K562 (cell line): ENCODE measurements around the gene MICU1. TPM values are rescaled to one million over a fixed set of nuclear protein-coding genes. Genes with fewer than 3 reads are reported as not detected.

Experiments used
- COPS2 ChIP-seq: fragments of 450-650 bp; conservative IDR thresholded peaks from 2 replicates; pipeline ENCODE4 v1.6.1; 2016; ENCODE audit warnings: mild to moderate bottlenecking, moderate library complexity
- FOXM1 ChIP-seq, 2 experiments: fragments of 450-650 bp in 1 of 2; sonication (generic) in 1 of 2; formaldehyde crosslinking in 1 of 2; IDR thresholded peaks; 2 replicates each; pipeline versions ENCODE4 v1.6.1 to v1.9.0; 2017 to 2022; ENCODE audit warnings: low read depth in 2 of 2, mild to moderate bottlenecking in 2 of 2, missing genetic modification reagents in 1 of 2, moderate library complexity in 1 of 2
- GATAD2A ChIP-seq: fragments of 450-650 bp; IDR thresholded peaks from 2 replicates; pipeline ENCODE4 v1.6.1; 2017
- KDM2B ChIP-seq: fragments of 250-450 bp; sonication (Bioruptor Pico); IDR thresholded peaks from 2 replicates; pipeline ENCODE4 v1.8.0; 2021; ENCODE audit warnings: mild to moderate bottlenecking, moderate library complexity
- MCM5 ChIP-seq: fragments of 450-650 bp; IDR thresholded peaks from 2 replicates; pipeline ENCODE4 v1.6.1; 2016; ENCODE audit warnings: low read depth
- NCOA1 ChIP-seq: fragments of 450-650 bp; IDR thresholded peaks from 2 replicates; pipeline ENCODE4 v1.6.1; 2016; ENCODE audit warnings: low read depth
- PML ChIP-seq: IDR thresholded peaks from 2 replicates; pipeline ENCODE4 v1.6.1; 2012; ENCODE audit warnings: low read length, inconsistent platforms
- RBM34 ChIP-seq: fragments of 200-400 bp; formaldehyde crosslinking; IDR thresholded peaks from 2 replicates; pipeline ENCODE4 v1.6.1; 2018; ENCODE audit warnings: low read length, borderline replicate concordance; ENCODE audit not compliant: insufficient read depth
- SRSF7 ChIP-seq: fragments of 200-400 bp; formaldehyde crosslinking; optimal IDR thresholded peaks from 2 replicates; pipeline ENCODE3; 2017; ENCODE audit warnings: mild to moderate bottlenecking, low read depth, low read length
- TAF9B ChIP-seq: fragments of 450-650 bp; IDR thresholded peaks from 2 replicates; pipeline ENCODE4 v1.6.1; 2018; ENCODE audit warnings: mild to moderate bottlenecking; ENCODE audit not compliant: partially characterized antibody
- TEAD2 ChIP-seq: fragments of 450-650 bp; IDR thresholded peaks from 2 replicates; pipeline ENCODE4 v1.6.1; 2016; ENCODE audit warnings: missing genetic modification characterization, control low read depth, missing compliant biosample characterization
- TRIM24 ChIP-seq, 2 experiments: fragments of 450-650 bp; IDR thresholded peaks; 2 replicates each; pipeline ENCODE4 v1.6.1; 2016
- U2AF1 ChIP-seq: fragments of 200-400 bp; formaldehyde crosslinking; optimal IDR thresholded peaks from 2 replicates; pipeline ENCODE3; 2017; ENCODE audit warnings: mild to moderate bottlenecking, low read depth, low read length, moderate library complexity
- XRCC4 ChIP-seq: IDR thresholded peaks from one replicate; pipeline ENCODE4 v1.6.1; 2011; ENCODE audit not compliant: insufficient read depth, insufficient read length; ENCODE audit errors: extremely low read depth
- ZNF175 ChIP-seq: fragments of 200-800 bp; sonication (Bioruptor generic); IDR thresholded peaks from 2 replicates; pipeline ENCODE4 v1.6.1; 2016; ENCODE audit warnings: low read depth, mild to moderate bottlenecking, missing genetic modification characterization, missing compliant biosample characterization
- ZNF253 ChIP-seq: fragments of 250-450 bp; sonication (Bioruptor Pico); conservative IDR thresholded peaks from 2 replicates; pipeline ENCODE4 v1.6.1; 2021; ENCODE audit warnings: mild to moderate bottlenecking
- ZNF274 ChIP-seq: IDR thresholded peaks from 2 replicates; pipeline ENCODE4 v1.6.1; 2011; ENCODE audit warnings: low read depth, mild to moderate bottlenecking, low read length, moderate library complexity, borderline replicate concordance
- ZNF347 ChIP-seq: fragments of 450-650 bp; formaldehyde crosslinking; IDR thresholded peaks from 2 replicates; pipeline ENCODE4 v1.4.0; 2020; ENCODE audit warnings: low read depth, mild to moderate bottlenecking, moderate library complexity
- polyA plus RNA-seq, 8 experiments: library from polyadenylated mRNA; depleted of rRNA in 4 of 8; stranded (reverse) in 5 of 8; unstranded in 3 of 8; fragments of >200 nt; fragmentation: Nextera tagmentation in 2 of 8; fragmentation: Illumina TruSeq in 1 of 8; extraction: Ambion mirVana in 2 of 8; extraction: Trizol in 1 of 8; gene quantifications; 2 replicates each; pipeline versions ENCODE4 v1.2.1 to v1.2.3, GENCODE V29; 2011 to 2014; ENCODE audit warnings: inconsistent platforms in 1 of 8, missing spikeins in 1 of 8
- total RNA-seq, 7 experiments: library from RNA; depleted of rRNA in 6 of 7; stranded (reverse); fragments of >200 nt in 6 of 7; fragmentation: Illumina TruSeq in 2 of 7; extraction: Trizol in 2 of 7; gene quantifications; 2 replicates each; pipeline versions ENCODE4 v1.2.1 to v1.2.3, GENCODE V29; 2011 to 2021; ENCODE audit warnings: low replicate concordance in 1 of 7
- TF ChIP-seq, protein P1 (sequence below): fragments of 250-450 bp; sonication (Bioruptor Pico); IDR thresholded peaks from 2 replicates; pipeline ENCODE4 v1.4.0; 2020; ENCODE audit warnings: mild to moderate bottlenecking, moderate library complexity
- TF ChIP-seq, protein P2 (sequence below): IDR thresholded peaks from 2 replicates; pipeline ENCODE4 v1.6.1; 2011; ENCODE audit warnings: borderline replicate concordance, low read depth, mild to moderate bottlenecking, moderate library complexity, low read length; ENCODE audit not compliant: insufficient read depth, poor library complexity, severe bottlenecking
- TF ChIP-seq, protein P3 (sequence below): sonication (generic); formaldehyde crosslinking; IDR thresholded peaks from 2 replicates; pipeline ENCODE4 v1.9.0; 2022; ENCODE audit warnings: mild to moderate bottlenecking, missing genetic modification reagents
- TF ChIP-seq, protein P4 (sequence below): sonication (generic); formaldehyde crosslinking; IDR thresholded peaks from 2 replicates; pipeline ENCODE4 v1.8.0; 2022; ENCODE audit warnings: missing genetic modification reagents, mild to moderate bottlenecking, borderline replicate concordance

The MICU1 gene
- total and polyA plus RNA-seq, 9 of the 15 experiments (the other 6 are each of a cell fraction or from before 2014, with no cell fraction given), result 29.3 to 76.8 (median 48.4) TPM

DNA sequence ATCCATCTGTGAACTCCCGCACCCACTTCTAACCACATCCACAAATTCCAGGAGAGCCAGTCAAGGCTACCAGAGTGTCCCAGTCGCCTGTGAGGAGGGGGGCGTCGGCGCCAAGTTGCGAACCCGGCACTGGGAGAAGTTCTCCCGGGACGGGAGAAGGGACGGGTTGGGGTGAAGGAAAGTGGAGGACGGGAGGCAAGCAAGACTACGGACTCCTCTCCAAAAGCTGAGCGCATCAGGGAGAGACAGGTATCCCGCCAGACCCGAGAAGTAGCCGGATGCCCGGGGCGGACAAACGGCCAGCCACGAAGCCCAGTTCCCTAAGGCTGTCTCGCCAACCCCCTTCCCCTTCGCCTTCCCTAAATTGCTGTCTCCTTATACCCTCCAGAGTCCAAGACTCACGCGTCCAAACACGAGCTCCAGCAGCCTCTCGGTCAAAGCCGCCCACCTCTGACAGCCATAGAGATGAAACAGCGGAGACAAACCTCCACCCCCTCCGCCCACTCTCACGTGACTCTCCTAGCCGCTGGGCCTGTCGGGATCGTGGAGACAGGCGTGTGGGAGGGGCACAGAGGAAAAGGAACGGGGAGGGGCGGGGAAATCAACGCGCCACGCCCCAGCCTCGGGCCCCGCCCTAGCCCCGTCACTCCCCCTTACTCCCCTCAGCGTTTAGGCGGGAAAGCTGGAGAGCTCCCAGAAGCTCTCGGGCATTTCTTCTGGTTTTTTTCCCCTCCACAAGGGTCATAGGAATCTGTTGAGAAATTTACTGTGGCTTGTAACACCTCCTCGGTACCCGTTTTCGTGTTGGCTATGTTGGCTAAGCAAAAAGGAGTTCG lies at the start of gene MICU1 (continued):
- TF ChIP-seq FOXM1 (IDR thresholded peaks at IDR 0.05; ENCODE audit: low read depth), result peak; percentile 18; the same call in 1 of the 2 replicates
- peak; percentile 60; the same call in 1 of the 2 replicates for TF ChIP-seq FOXM1 (CRISPR knock-in tag; IDR thresholded peaks at IDR 0.05; ENCODE audit: low read depth)
- TF ChIP-seq, protein P1, sequence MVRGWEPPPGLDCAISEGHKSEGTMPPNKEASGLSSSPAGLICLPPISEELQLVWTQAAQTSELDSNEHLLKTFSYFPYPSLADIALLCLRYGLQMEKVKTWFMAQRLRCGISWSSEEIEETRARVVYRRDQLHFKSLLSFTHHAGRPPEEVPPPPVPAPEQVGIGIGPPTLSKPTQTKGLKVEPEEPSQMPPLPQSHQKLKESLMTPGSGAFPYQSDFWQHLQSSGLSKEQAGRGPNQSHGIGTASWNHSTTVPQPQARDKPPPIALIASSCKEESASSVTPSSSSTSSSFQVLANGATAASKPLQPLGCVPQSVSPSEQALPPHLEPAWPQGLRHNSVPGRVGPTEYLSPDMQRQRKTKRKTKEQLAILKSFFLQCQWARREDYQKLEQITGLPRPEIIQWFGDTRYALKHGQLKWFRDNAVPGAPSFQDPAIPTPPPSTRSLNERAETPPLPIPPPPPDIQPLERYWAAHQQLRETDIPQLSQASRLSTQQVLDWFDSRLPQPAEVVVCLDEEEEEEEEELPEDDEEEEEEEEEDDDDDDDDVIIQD, result no peak
- TF ChIP-seq, protein P2, sequence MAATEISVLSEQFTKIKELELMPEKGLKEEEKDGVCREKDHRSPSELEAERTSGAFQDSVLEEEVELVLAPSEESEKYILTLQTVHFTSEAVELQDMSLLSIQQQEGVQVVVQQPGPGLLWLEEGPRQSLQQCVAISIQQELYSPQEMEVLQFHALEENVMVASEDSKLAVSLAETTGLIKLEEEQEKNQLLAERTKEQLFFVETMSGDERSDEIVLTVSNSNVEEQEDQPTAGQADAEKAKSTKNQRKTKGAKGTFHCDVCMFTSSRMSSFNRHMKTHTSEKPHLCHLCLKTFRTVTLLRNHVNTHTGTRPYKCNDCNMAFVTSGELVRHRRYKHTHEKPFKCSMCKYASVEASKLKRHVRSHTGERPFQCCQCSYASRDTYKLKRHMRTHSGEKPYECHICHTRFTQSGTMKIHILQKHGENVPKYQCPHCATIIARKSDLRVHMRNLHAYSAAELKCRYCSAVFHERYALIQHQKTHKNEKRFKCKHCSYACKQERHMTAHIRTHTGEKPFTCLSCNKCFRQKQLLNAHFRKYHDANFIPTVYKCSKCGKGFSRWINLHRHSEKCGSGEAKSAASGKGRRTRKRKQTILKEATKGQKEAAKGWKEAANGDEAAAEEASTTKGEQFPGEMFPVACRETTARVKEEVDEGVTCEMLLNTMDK, result no peak
- TF ChIP-seq SRSF7, result no peak
- TF ChIP-seq TEAD2 (tag), result no peak
- TF ChIP-seq, protein P3, sequence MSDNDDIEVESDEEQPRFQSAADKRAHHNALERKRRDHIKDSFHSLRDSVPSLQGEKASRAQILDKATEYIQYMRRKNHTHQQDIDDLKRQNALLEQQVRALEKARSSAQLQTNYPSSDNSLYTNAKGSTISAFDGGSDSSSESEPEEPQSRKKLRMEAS (CRISPR knock-in tag), result peak; percentile 83
- no peak for TF ChIP-seq XRCC4
- peak; percentile 59; the same call in 1 of the 2 replicates for TF ChIP-seq PML
- peak; percentile 87 for TF ChIP-seq TAF9B
- TF ChIP-seq GATAD2A, result 0 out of 2 replicates have a peak, but pooled peaks have one; percentile 66
- TF ChIP-seq MCM5, result no peak
- TF ChIP-seq NCOA1, result no peak; the same call in 1 of the 2 replicates
- no peak for TF ChIP-seq COPS2
- TF ChIP-seq, protein P4, sequence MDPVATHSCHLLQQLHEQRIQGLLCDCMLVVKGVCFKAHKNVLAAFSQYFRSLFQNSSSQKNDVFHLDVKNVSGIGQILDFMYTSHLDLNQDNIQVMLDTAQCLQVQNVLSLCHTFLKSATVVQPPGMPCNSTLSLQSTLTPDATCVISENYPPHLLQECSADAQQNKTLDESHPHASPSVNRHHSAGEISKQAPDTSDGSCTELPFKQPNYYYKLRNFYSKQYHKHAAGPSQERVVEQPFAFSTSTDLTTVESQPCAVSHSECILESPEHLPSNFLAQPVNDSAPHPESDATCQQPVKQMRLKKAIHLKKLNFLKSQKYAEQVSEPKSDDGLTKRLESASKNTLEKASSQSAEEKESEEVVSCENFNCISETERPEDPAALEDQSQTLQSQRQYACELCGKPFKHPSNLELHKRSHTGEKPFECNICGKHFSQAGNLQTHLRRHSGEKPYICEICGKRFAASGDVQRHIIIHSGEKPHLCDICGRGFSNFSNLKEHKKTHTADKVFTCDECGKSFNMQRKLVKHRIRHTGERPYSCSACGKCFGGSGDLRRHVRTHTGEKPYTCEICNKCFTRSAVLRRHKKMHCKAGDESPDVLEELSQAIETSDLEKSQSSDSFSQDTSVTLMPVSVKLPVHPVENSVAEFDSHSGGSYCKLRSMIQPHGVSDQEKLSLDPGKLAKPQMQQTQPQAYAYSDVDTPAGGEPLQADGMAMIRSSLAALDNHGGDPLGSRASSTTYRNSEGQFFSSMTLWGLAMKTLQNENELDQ (CRISPR knock-in tag), result no peak
- TF ChIP-seq RBM34, result no peak
- TF ChIP-seq ZNF175 (CRISPR knock-in tag), result no peak; the same call in 1 of the 2 replicates
- TF ChIP-seq KDM2B (CRISPR knock-in tag), result no peak
- no peak for TF ChIP-seq ZNF347 (CRISPR knock-in tag)
- TF ChIP-seq ZNF274, result no peak
- peak; percentile 51 to 63; a peak in 3 of 4 replicates for TF ChIP-seq TRIM24 (IDR thresholded peaks at IDR 0.05)
- TF ChIP-seq ZNF253 (CRISPR knock-in tag), result no peak
- TF ChIP-seq U2AF1, result no peak
